HuH-7.5 (cell line): ENCODE data around the gene PIGZ.

ENCODE experiments used
- DNase-seq: peaks from one replicate; pipeline ENCODE4 v3.0.0; 2011; ENCODE audit warnings: low spot score

The PIGZ gene, protein sequence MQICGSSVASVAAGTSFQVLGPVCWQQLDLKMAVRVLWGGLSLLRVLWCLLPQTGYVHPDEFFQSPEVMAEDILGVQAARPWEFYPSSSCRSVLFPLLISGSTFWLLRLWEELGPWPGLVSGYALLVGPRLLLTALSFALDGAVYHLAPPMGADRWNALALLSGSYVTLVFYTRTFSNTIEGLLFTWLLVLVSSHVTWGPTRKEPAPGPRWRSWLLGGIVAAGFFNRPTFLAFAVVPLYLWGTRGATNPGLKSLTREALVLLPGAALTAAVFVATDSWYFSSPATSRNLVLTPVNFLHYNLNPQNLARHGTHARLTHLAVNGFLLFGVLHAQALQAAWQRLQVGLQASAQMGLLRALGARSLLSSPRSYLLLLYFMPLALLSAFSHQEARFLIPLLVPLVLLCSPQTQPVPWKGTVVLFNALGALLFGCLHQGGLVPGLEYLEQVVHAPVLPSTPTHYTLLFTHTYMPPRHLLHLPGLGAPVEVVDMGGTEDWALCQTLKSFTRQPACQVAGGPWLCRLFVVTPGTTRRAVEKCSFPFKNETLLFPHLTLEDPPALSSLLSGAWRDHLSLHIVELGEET

DNA sequence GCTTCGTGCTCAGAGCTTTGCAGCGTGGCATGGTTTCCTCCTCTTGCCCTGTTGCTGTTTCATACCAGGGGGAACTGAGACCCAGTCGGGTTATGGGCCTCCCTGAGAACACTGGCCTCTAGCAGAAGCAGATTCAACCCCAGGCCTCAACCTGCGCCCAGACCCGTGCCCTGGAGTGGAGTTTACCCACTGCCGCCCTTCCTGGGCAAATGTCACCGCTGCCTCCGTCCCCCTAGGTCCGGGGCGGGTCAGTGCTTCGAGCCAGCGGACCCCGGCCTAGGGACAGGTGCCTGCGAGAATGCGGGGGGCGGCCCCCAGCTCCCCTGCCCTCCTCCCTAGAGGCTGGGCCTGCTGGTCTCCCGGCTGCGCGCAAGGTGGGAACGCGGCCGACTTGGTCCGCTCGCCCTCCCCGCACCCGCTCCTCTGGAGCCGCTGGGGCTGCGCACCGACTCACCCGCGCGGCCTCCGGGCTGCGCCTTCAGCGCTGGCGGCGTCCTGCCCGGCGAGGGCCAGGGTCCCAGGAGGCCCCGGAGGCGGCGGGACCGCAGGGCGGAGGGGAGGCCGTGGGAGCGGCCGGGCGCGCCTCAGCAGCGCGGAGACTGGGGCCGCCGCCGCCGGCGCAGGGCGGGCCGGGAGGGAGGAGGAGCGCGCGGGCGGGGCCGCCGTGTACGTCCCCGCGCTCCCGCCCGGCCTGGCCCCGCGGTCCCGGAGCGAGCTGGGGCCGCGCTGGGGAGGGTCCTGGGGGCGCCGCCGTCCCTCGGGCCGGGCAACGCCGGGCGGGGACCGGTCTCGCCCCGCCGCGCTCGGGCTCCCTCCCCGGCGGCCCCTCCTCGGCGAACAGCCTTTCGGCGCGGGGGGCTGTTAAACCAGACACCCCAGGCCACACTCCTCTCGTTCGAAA, at the start of gene PIGZ:
Gene PIGZ (minus strand): TSS at position 601 of the 901 bp plus-strand sequence. CDS start 16,802 bp downstream, outside the sequence.
- DNase-seq = peak; percentile 58

DNA sequence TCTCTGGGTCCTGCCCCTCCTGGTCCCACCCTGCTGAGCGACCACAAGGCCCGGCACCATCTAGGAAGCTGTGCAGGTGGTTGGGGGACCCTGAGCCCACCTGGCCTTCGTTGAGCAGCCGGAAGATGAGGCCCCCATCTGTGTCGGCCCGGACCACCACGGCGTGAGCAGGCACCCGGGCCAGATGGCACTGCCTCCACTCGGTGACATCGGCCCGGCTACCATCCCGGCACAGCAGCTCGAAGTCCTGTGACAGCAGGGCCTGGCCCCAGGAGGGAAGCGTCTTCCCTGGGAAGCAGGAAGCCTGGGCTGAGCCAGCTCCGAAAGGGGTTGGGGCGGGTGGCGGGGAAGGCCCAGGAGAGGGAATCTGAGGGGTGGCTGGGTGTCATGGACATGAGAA, 48.4 kb upstream of the PIGZ start:
- DNase-seq = no peak

DNA sequence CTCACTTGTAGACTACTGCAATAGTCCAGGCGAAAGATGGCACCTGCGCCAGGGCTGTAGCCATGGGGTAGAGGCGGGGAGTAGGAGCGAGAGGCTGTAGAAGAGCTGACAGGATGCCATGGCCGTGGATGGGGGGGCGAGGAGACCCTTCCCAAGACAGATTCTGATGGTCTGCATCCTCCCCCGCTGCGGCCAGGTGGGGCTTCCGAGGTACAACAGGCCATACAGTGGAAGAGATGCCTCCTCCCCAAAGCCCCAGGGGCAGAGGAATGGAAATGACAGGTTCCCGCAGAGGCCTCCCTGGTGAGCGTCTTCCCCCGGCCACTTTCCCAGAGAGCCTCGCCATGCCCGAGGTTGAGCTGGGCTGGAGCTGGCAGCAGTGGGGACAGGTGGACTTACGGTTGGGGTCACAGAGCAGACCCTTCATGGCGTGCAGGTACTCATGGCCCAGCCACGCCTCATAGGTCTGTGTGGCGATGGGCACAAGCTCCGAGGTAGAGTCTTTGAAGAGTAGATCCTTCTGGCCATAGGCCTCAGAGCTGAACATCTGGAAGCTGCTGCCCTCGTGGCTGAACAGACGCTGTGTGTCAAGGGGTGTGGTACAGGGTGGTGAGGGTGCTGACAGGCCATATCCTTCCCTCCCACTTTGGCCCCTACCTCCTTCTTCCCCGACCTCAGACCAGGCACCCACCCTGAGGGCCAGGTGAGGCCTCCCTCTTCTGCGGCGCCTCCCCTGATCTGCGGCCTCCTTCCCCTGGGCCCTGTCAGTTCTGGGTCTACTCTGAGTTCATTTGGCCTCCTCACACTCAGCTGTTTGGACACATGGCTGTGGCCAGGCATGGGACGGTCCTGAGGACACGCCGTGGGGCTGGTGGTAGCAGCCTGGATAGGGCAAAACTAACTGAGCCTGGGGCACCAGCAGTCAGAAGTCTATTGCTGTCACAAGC, 47.4 kb upstream of the PIGZ start:
- DNase-seq = no peak

DNA sequence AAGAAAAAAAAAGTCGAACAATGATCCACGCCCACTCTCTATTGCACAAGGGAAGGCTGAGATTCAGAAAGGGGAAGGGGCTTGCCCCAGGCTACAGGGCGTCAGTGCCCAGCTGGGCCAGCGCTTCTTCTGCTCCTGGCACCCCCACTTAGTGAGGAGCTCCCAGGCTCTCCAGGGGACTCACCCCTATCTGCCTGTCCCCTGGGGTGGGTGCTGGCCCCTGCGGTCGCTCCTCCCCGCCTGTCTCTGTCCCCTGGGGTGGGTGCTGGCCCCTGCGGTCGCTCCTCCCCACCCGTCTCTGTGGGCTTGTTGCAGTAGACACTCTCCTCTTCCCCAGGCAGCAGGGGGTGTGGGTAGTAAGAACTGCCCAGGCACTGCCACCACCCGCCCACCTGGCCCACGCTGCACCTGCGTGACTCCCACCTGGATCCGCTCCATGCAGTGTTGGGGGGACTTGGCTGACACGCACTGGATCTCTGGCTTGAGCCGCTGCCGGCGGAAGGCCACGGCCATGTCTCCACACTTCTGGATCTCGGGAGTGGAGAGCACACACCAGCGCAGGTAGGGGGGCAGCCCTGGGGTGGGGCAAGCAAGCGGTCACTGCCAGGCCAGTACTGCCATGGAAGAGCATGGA, 46.4 kb upstream of the PIGZ start:
- no peak for DNase-seq

DNA sequence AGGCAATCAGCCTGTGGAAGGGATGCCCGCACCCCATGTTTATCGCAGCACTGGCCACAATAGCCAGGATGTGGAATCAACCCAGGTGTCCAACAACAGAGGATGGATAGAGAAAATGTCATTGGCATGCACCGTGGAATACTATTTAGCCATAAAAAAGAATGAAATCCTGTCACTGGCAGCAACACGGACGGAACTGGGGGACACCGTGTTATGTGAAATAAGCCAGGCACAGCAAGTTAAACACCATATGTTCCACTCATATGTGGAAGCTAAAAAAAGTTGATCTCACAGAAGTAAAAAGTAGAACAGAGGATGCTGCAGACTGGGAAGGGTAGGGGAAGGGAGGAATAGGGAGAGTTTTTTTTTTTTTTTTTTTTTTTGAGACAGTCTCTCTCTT, 45.4 kb upstream of the PIGZ start:
- DNase-seq = no peak

DNA sequence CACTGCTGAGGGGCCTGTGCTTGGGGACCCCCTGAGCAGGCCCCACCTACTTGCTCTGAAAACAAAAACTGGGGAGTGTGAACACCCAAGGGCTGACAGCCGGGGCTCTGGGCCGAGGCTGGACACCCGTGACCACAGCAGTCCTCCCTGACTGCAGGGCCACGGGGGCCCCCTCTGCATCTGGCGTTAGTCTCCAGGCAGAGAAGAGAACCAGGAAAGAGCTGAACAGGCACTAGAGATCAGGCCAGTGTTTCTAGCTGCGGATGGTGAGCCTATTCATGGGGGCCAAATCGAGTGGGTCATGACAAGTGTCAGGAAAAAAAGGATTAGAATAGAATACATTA, 43.9 kb upstream of the PIGZ start:
- DNase-seq = no peak

DNA sequence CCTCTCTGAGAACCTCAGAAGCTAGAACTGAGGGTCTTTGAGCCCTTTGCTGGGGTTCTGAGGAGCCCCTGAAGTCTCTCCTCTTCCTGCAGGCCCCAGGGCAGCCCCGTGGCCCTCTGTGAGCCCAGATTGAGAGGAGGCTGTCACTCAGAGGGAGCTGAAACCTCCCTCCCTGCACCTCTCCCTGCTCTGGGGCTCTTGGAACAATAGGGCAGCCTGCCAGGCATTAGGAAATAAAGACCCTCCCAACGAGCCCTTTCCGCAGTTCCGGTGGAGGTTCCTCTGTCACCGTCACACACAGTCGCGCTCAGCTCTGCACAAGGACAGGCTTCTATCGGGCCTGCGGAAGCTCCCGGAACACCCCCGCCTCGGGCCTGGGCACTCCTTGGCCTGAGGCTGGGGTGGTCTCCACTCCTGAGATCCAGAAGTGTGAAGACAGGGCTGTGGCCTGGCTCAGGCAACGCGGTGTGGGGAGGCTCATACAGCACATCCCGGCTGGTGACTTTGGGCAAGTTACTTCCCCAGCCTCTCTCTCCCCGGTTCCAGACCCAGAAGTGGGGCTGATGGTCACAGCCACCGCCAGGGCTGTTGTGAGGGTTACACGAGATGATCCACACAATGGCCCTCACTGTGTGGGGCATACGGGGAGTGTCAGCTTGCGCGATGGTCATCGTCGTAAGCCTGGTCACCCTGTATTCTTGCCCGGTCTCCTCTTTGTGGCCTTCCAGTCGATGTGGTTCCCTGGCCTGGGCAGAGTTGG, 43.3 kb upstream of the PIGZ start:
- no peak for DNase-seq

DNA sequence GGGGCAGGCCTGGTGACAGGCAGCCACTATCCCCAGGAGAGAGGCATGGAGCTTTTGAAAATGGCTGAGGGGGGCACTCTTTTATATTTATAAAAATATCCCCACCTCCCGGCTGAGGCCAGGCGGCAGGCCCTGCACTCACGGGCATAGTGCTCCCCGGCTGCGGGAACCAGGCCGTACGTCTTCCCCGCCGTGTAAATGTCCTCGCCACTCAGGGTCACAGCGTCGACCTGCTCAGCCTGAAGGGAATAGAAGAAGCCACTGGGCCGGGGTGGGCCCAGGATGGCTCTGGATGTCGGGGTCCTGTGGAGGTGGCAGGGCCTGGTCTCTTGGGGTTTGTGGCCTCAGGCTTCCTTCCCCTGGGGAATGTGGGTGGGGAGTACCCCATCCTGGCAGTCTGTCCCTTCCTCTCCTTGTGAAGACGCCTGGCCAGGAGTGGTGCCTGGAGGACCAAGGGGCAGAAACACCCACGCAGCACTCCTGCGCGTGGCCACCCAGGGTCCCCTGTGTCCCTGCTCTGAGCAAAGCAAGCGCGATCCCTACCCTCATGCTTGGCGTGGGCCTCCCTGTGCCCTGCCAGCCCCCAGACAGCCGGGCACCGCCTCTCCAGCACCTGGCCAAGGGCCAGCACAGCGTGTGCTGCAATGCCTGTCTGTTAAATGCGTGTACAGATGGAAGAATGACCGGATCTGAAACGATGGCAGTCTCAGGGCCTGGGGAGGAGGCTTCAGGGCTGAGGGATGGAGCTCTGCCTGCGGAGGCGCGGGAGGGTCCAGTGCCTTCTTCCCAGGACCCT, 42.1 kb upstream of the PIGZ start:
- DNase-seq = no peak

DNA sequence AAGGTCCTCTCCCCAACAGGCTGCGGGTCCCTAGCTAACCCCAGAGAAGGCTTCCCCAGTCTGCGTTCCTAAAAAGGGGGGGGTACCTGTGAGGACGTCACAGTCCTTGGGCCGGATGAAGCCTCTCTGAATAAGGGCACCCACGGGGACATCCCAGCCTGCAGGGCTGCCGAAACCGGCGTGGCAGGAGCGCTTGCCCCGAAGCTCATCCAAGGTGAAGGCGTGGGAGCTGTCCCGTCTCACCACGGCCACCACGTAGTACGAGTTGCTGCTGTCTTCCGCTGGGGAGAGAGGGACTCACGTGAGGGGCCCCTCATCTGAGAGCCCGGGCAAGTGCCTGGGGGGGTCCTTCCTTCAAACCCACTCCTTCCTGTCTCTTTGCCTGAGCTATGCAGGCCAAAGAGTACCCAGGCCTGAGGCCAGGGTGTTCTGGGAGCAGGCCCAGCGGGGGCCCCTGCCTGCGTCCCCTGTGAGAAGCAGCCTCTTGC, 40.9 kb upstream of the PIGZ start:
- no peak for DNase-seq

DNA sequence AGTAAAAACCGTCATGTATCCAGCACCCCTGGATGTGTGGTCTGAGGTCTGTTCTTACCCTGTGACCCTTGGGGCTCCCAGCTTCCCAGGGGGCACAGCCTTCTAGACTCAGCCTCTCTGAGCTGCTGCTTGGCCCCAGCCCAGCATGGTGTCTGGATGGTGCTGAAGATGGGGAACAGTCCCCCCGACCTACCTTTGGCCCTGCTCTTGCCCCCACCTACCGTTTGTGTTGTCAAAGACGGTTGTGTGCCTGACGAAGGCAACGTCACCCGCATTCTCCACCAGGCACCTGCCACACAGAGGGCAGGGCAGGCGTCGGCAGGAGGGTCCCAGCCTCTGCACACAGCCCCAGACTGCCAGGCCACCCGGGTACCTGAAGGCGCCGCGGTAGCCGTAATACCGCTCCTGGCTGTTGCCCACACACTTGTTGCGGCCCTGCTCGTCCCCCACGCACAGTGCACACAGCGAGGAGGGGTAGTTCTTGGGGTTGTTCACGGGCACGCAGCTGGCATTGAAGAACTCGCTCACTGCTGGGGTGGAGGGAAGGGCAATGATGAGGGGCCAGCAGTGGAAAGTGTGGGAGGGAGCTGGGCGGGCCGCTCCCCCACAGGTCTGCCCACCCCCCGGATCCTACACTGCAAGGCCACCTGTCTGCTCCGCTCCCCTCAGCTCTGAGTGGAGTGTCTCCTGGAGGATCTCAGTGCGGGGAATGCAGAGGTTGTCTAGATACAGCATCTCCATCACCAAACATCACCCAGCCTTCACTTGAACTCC, 40.0 kb upstream of the PIGZ start:
- no peak for DNase-seq

DNA sequence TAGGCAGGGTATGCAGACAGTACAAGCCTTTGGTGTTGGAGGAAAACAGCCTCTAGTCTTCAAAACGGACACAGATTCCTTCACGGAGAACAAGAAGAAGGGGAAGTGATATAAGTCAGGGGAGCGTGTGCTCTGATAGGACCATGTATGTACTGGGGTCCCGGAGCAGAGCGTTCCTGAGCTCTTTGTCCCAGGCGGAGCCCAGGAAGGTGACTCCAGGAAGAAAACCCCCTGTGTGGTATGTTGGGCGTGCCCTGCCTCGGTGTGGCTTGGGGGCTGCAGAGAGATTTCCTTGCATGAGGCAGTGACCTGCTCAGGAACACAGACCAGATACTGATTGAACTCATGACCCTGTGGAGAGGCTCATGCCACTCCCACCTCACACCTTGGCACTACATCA, 39.3 kb upstream of the PIGZ start:
- DNase-seq = no peak

DNA sequence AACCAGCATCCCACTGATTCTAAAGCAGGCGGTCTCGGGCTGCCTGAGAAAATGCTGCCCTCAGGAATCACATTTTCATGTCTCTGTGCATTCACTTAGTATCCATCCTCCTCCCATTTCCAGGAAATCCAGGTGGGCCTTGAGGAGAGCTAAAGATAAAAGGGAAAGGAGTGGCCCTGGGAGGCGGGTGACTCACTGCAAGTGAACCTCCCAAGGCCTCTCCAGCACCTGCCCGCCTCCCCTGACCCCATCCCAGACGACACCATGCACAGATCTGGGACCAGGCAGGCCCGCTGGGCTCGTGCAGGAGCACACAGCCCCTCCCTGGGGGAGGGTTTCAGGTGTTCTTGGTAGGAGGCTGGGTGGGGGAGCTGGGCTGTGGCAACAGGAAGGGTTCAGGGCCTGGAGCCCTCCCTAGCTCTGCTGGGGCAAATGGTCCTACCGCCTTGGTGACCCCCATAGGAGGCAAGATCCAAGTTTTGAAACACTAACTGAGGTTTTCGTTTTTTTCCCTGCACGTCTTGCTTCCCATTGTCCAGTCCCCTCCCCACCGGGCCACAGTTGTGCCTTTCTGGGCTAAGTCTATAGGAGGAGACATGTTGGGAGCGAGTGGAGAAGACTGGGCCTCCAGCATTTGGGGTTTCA, 38.8 kb upstream of the PIGZ start:
- no peak for DNase-seq

DNA sequence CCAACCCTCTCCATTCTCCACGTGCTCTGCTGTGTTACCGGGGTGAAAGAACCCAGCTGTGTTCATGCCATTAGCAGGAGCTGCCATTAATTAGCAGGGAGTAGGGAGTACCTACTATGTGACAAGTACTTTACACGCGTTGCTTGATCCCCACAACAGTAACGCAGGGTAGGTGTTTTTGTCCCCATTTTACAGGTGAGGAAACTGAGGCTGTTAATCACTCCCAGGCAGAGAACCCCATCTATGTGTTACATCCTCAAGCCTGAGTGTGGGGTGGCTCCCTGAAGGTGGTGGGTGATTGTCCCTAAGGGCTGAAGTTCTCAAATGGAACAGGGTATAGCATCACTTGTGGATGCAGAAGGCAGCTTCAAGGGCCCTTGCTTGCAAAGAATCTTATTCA, 38.2 kb upstream of the PIGZ start:
- DNase-seq = no peak

DNA sequence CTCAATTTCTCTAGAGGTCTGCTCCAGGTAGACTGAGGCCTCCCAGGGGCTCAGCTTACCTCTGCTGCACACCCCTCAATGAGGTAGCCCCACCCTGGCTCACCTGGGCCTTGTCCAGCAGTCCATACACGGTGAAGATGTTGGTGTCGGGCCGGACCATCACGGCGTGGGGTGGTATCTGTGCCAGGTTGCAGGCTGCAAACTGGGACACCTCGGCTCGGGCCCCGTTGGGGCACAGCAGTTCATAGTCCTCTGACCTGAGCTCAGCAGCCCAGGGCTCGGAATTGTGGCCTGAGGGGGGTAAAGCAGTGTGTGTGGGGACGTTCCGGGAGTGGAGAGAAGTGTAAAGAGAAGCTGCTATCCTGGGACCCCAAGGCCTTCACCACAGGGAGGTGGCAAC, 37.8 kb upstream of the PIGZ start:
- no peak for DNase-seq

DNA sequence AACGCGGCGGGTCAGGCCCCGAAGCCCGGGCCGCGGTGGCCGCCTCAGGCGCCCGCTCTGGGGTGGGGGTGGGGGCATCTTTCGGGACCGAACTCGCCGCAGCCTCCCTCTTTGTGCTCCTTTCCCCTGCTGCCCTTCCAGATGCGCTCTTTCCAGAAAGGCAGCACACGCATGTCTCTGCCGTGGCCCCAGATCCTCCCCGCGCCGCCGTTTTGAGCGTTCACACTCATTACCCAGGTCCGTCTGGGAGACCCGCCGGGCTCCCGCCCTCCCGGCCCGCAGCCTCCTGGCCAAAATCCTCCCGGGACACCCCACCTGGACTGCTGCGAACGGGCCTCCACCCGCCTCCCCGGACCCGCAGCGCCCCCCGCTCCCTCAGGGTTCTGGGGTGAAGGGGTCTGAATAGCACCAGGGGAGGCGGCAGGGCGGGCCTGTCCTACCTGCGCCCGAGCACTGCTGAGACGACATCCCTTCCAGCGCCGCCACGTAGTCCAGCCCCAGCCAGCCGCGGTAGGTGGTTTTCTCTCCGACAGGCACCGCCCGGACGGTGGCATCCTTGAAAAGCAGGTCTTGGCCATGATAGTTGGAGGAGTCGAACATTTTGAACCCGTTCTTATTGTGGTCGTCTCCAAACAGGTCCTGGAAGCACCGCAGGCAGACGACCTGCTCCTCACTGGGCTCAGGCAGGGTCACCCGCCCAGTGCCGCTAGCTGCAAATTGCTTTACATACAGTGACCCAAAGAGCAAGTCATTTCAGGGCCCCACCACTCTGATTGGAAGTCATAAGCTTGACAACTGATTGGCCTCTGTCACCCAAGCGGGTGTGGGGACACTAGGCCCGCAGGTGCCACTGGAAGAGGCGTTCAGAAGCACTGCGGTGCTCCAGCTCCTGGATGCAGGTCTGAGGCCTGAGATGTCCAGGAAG, 35.1 kb upstream of the PIGZ start:
- peak; percentile 75 for DNase-seq

DNA sequence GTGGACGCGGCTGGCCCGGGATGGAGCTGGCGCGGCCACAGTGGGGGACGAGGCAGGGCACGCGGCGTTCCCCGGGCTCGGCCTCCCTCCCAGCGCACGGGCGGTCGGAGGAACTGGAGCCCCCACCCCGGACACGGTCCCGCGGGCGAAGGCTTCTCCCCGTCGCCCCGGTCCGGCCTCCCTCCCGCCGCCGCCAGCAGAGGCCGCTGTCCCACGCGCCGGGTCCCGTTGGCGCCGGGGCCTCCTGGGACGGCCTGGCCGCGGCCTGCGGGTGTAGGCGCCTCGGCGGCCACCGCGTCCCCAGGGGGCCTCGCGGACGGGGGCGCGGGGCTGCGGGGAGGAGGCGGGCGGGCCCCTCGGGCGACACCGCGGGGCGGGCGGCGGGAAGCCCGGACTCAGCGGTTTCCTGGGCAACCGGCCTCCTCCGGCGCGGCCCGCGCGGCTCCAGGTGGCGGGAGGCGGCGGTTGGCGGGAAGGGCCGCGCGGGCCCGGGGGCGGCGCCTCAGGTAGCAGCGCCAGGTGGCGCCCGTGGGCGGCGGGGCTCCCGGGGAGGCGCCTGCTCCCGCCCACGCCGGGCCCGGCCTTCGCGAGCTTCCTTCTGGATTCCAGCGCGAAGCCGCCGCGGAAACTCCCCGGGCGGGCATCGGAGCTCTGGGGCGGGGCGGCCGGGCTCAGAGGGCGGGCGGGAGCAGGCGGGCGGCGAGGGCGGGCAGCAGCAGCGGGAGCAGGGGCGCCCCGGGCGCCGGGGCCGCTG, 34.2 kb upstream of the PIGZ start:
- DNase-seq = peak; percentile 95
